ENCODE measurements around the gene GDF7.

Gene GDF7

GRCh38 chr2:20640411-20641122 is 26.4 kb upstream of the GDF7 start:
- Histone ChIP-seq H3K4me3 (ENCODE audit: low read depth in 1 of 2, low read length in 2 of 2) (no peak overlapping the region), H3K36me3 (ENCODE audit: insufficient read depth, low read length) (peaks cover 30% of the 10 kb centered on the region), H3K27me3 (ENCODE audit: insufficient read depth, low read length, poor library complexity) (no peaks in the 10 kb centered on the region), H3K9me3 (ENCODE audit: insufficient read depth, low read length, severe bottlenecking) (no peaks in the 10 kb centered on the region), H3K4me2 (ENCODE audit: insufficient read depth, low read length) (no peak overlapping the region), H3K4me1 (ENCODE audit: insufficient read depth, low read length) (no peaks in the 10 kb centered on the region), H3K9ac (ENCODE audit: low read depth, low read length) (no peak overlapping the region), H3K27ac (ENCODE audit: low read length) (no peak overlapping the region), H3K79me2 (ENCODE audit: insufficient read depth, low read length) (no peaks in the 10 kb centered on the region), H4K20me1 (ENCODE audit: insufficient read depth, low read length) (peaks cover 11% of the 10 kb centered on the region), H2AFZ (ENCODE audit: low read depth, low read length) (no peak overlapping the region)
- ATAC-seq (ENCODE audit: insufficient read depth, low read depth): no peak
- TF ChIP-seq CTCF (IDR thresholded peaks at IDR 0.05; ENCODE audit: borderline replicate concordance, extremely low read depth, low read length, poor library complexity, severe bottlenecking) (no peak), EZH2 (IDR thresholded peaks at IDR 0.05; ENCODE audit: borderline replicate concordance, low read depth, low read length, severe bottlenecking) (no peak)
- DNase-seq: no peak

- no peak for ATAC-seq (ENCODE audit: insufficient read depth, low read depth)
- Histone ChIP-seq H3K36me3 (ENCODE audit: insufficient read depth, low read length) (peaks cover 30% of the 10 kb centered on the region), H3K4me1 (ENCODE audit: insufficient read depth, low read length) (no peaks in the 10 kb centered on the region), H3K79me2 (ENCODE audit: insufficient read depth, low read length) (no peaks in the 10 kb centered on the region), H3K9me3 (ENCODE audit: insufficient read depth, low read length, severe bottlenecking) (no peaks in the 10 kb centered on the region), H3K27me3 (ENCODE audit: insufficient read depth, low read length, poor library complexity) (no peaks in the 10 kb centered on the region), H3K9ac (ENCODE audit: low read depth, low read length) (no peak overlapping the region), H3K4me3 (ENCODE audit: low read depth in 1 of 2, low read length in 2 of 2) (no peak overlapping the region), H4K20me1 (ENCODE audit: insufficient read depth, low read length) (peaks cover 11% of the 10 kb centered on the region), H3K27ac (ENCODE audit: low read length) (no peak overlapping the region), H3K4me2 (ENCODE audit: insufficient read depth, low read length) (no peak overlapping the region), H2AFZ (ENCODE audit: low read depth, low read length) (no peak overlapping the region)
- DNase-seq: no peak
- TF ChIP-seq EZH2 (IDR thresholded peaks at IDR 0.05; ENCODE audit: borderline replicate concordance, low read depth, low read length, severe bottlenecking): no peak
- no peak for TF ChIP-seq CTCF (IDR thresholded peaks at IDR 0.05; ENCODE audit: borderline replicate concordance, extremely low read depth, low read length, poor library complexity, severe bottlenecking)
Observed at GRCh38 chr2:20641123-20641985, 25.6 kb upstream of the GDF7 start.

- Histone ChIP-seq H3K27ac (ENCODE audit: low read length) (no peak overlapping the region), H3K4me1 (ENCODE audit: insufficient read depth, low read length) (no peaks in the 10 kb centered on the region), H3K4me3 (ENCODE audit: low read depth in 1 of 2, low read length in 2 of 2) (no peak overlapping the region), H4K20me1 (ENCODE audit: insufficient read depth, low read length) (peaks cover 11% of the 10 kb centered on the region), H3K27me3 (ENCODE audit: insufficient read depth, low read length, poor library complexity) (no peaks in the 10 kb centered on the region), H3K36me3 (ENCODE audit: insufficient read depth, low read length) (peaks cover 30% of the 10 kb centered on the region), H3K79me2 (ENCODE audit: insufficient read depth, low read length) (no peaks in the 10 kb centered on the region), H3K9me3 (ENCODE audit: insufficient read depth, low read length, severe bottlenecking) (no peaks in the 10 kb centered on the region), H3K9ac (ENCODE audit: low read depth, low read length) (no peak overlapping the region), H3K4me2 (ENCODE audit: insufficient read depth, low read length) (no peak overlapping the region), H2AFZ (ENCODE audit: low read depth, low read length) (no peak overlapping the region)
- DNase-seq (peak; percentile 68), ATAC-seq (ENCODE audit: insufficient read depth, low read depth) (peak; percentile 99)
- TF ChIP-seq EZH2 (IDR thresholded peaks at IDR 0.05; ENCODE audit: borderline replicate concordance, low read depth, low read length, severe bottlenecking) (no peak), CTCF (IDR thresholded peaks at IDR 0.05; ENCODE audit: borderline replicate concordance, extremely low read depth, low read length, poor library complexity, severe bottlenecking) (peak; percentile 84)
Observed at GRCh38 chr2:20642055-20642971, 24.6 kb upstream of the GDF7 start.
